Measurements from ENCODE around the gene DNAJC6. TPM values are rescaled to one million over a fixed set of nuclear protein-coding genes. Genes with fewer than 3 reads are reported as not detected.
A peak's percentile ranks its signal among the peaks of the same experiment; 100 is the strongest.

Gene DNAJC6
- total RNA-seq, 1 donor from 2014 or later: 21.9 TPM

- Histone ChIP-seq H3K79me2 (ENCODE audit: low read depth) (peaks cover 47% of the 10 kb centered on the region), H3K4me1 (peaks cover 38% of the 10 kb centered on the region), H3K4me3 (no peak overlapping the region), H2AFZ (replicated peaks) (no peak overlapping the region), H3K27me3 (no peaks in the 10 kb centered on the region), H3K36me3 (no peaks in the 10 kb centered on the region), H3K4me2 (no peak overlapping the region), H4K20me1 (ENCODE audit: low read depth) (peaks cover 26% of the 10 kb centered on the region), H3K27ac (peak overlapping the region; percentile 54), H3K9me3 (ENCODE audit: low read depth) (no peaks in the 10 kb centered on the region), H3K9ac (no peak overlapping the region), H3F3A (ENCODE audit: low read depth) (peaks cover 40% of the 10 kb centered on the region)
- DNase-seq (ENCODE audit: low spot score): no peak
- peaks cover 6% of the 10 kb centered on the region for H3K4me1 Mint-ChIP-seq
- H3K27ac Mint-ChIP-seq: no peak overlapping the region
- TF ChIP-seq EZH2phosphoT487 (IDR thresholded peaks at IDR 0.05) (no peak), EZH2 (IDR thresholded peaks at IDR 0.05) (no peak)
- TF ChIP-seq, protein P1, sequence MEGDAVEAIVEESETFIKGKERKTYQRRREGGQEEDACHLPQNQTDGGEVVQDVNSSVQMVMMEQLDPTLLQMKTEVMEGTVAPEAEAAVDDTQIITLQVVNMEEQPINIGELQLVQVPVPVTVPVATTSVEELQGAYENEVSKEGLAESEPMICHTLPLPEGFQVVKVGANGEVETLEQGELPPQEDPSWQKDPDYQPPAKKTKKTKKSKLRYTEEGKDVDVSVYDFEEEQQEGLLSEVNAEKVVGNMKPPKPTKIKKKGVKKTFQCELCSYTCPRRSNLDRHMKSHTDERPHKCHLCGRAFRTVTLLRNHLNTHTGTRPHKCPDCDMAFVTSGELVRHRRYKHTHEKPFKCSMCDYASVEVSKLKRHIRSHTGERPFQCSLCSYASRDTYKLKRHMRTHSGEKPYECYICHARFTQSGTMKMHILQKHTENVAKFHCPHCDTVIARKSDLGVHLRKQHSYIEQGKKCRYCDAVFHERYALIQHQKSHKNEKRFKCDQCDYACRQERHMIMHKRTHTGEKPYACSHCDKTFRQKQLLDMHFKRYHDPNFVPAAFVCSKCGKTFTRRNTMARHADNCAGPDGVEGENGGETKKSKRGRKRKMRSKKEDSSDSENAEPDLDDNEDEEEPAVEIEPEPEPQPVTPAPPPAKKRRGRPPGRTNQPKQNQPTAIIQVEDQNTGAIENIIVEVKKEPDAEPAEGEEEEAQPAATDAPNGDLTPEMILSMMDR (IDR thresholded peaks at IDR 0.05): no peak
- H3K4me3 Mint-ChIP-seq: no peak overlapping the region
- no peaks in the 10 kb centered on the region for H3K27me3 Mint-ChIP-seq (ENCODE audit: insufficient read depth, low read depth)
- peaks cover 24% of the 10 kb centered on the region for H3K36me3 Mint-ChIP-seq
- no peaks in the 10 kb centered on the region for H3K9me3 Mint-ChIP-seq
These were observed 115.7 kb downstream of the DNAJC6 start for GRCh38 chr1:65425006-65425405.

DNA sequence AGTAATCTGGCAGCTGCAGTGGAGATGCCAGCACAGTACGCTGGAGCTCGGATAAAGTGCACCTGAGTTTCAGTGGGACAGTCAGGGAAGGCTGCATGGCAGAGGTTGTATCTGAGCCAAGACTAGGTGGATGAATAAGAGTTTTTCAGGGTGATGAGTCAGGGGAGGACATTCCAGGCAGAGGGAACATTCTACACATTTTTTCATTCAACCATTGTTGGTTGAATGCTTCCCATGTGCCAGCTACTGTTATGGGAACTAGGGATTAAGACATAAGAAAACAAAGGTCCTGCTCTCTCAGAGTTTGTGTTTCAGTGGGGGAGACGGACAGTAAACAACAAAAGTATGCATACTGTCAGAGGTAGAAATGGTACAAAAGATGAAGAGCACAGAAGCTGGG lies 116.4 kb downstream of the DNAJC6 start:
- Histone ChIP-seq H3K79me2 (ENCODE audit: low read depth) (peaks cover 47% of the 10 kb centered on the region), H3K4me2 (no peak overlapping the region), H3K27me3 (no peaks in the 10 kb centered on the region), H3K36me3 (no peaks in the 10 kb centered on the region), H3K27ac (peak overlapping the region; percentile 74), H3K4me1 (peaks cover 38% of the 10 kb centered on the region), H3K4me3 (no peak overlapping the region), H3K9me3 (ENCODE audit: low read depth) (no peaks in the 10 kb centered on the region), H3F3A (ENCODE audit: low read depth) (peaks cover 41% of the 10 kb centered on the region), H4K20me1 (ENCODE audit: low read depth) (peaks cover 28% of the 10 kb centered on the region), H2AFZ (replicated peaks) (no peak overlapping the region), H3K9ac (no peak overlapping the region)
- H3K36me3 Mint-ChIP-seq: peaks cover 25% of the 10 kb centered on the region
- DNase-seq (ENCODE audit: low spot score): peak; percentile 18
- H3K27me3 Mint-ChIP-seq (ENCODE audit: insufficient read depth, low read depth): no peaks in the 10 kb centered on the region
- H3K4me3 Mint-ChIP-seq: no peak overlapping the region
- TF ChIP-seq EZH2phosphoT487 (IDR thresholded peaks at IDR 0.05) (no peak), EZH2 (IDR thresholded peaks at IDR 0.05) (no peak)
- TF ChIP-seq, protein P1 (IDR thresholded peaks at IDR 0.05): no peak
- no peaks in the 10 kb centered on the region for H3K9me3 Mint-ChIP-seq
- H3K27ac Mint-ChIP-seq: no peak overlapping the region
- peaks cover 6% of the 10 kb centered on the region for H3K4me1 Mint-ChIP-seq

- Histone ChIP-seq H3K27ac (peak overlapping the region; percentile 33), H3K9me3 (ENCODE audit: low read depth) (no peaks in the 10 kb centered on the region), H3K9ac (no peak overlapping the region), H2AFZ (replicated peaks) (no peak overlapping the region), H3K4me2 (peak overlapping the region; percentile 14), H3K4me3 (no peak overlapping the region), H3K36me3 (no peaks in the 10 kb centered on the region), H3K79me2 (ENCODE audit: low read depth) (peaks cover 16% of the 10 kb centered on the region), H3F3A (ENCODE audit: low read depth) (peaks cover 39% of the 10 kb centered on the region), H4K20me1 (ENCODE audit: low read depth) (peaks cover 17% of the 10 kb centered on the region), H3K27me3 (no peaks in the 10 kb centered on the region), H3K4me1 (peaks cover 53% of the 10 kb centered on the region)
- Mint-ChIP-seq H3K4me1 (peaks cover 12% of the 10 kb centered on the region), H3K27me3 (ENCODE audit: insufficient read depth, low read depth) (no peaks in the 10 kb centered on the region), H3K4me3 (no peak overlapping the region), H3K36me3 (peaks cover 27% of the 10 kb centered on the region), H3K27ac (no peak overlapping the region), H3K9me3 (no peaks in the 10 kb centered on the region)
- TF ChIP-seq EZH2 (IDR thresholded peaks at IDR 0.05) (no peak), EZH2phosphoT487 (IDR thresholded peaks at IDR 0.05) (no peak)
- TF ChIP-seq, protein P1 (IDR thresholded peaks at IDR 0.05): no peak
- DNase-seq (ENCODE audit: low spot score): peak; percentile 40
These were observed 119.7 kb downstream of the DNAJC6 start for GRCh38 chr1:65429078-65429477.

Data from neural progenitor cell (in vitro differentiated cells).